ENCODE data around the gene DBT.
"Not testable (repeated sequence)": the region's sequence is repeated elsewhere in the genome, so short reads cannot be mapped to it uniquely, and the experiment has no call there.

The DBT gene

GRCh38 chr1:100249537-100250257 lies at the start of gene DBT:
TSS of gene DBT (minus strand) at chr1:100249834. CDS start at chr1:100249820, 14 bp downstream.
- peak; percentile 93 for DNase-seq

GRCh38 chr1:100298512-100298911 lies 48.9 kb upstream of the DBT start:
- no peak for DNase-seq

DNA sequence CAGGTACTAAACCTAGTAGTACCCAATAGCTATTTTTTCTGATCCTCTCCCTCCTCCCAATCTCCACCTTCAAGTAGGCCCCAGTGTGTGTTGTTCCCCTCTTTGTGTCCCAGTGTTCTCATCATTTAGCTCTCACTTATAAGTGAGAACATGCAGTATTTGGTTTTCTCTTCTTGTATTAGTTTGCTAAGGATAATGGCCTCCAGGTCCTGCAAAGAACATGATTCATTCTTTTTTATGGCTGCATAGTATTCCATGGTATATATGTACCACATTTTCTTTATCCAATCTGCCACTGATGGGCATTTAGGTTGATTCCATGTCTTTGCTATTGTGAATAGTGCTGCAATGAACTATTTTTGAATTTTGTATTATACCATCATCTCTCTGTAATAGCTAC lies 47.4 kb upstream of the DBT start:
- DNase-seq, result not testable (repeated sequence)

DNA sequence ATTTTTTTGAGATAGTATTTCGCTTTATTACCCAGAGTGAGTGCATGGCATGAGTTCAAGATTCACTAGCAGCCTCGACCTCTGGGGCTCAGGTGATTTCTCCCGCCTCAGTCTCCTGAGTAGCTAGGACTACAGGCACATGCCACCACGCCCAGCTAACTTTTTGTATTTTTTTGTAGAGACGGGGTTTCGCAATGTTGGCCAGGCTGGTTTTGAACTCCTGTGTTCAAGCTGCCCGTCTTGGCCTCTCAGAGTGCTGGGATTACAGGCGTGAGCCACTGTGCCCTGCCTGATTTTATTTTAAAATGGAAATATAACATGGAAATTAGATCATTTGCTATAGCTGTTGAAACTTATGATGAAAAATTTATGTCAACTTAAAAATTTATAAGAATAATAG lies 46.5 kb upstream of the DBT start:
- no peak for DNase-seq

DNA sequence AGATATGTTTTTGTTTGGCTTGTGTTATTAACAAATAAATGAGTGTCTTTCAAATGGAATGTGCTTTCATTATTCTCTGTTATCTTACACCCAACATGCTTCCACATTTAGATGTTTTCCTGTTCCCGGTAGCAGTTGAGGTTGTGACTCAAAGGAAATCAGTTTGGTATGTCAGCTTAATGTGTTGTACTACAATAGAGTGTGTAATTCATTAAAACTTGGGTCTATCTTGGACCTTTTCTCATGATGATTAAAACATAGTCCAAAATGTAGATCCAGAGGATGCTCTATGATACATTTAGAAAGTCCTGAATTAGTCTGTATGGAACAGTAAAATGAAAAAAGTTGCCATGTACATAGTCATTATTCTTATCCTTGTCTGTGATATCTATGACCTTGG lies 43.1 kb upstream of the DBT start:
- no peak for DNase-seq

GRCh38 chr1:100290291-100290690 lies 40.7 kb upstream of the DBT start:
- DNase-seq, result no peak

DNA sequence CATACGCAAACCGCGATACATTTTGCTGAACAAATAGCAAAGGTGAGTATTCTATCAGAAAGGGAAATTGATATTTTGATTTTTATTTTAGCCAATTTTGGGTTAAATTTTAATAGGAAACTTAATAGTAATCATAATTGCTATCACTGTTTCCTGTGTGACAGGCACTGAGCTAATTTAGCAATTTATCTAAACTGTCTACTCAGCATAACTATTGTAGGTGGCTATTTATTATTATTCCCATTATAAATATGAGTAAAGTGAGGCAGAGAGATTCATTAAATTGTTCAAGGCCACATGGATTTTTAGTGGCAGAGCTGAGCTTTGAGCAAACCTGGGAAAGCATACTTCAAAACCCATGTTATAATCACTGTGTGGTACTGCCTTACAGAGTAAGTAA lies 37.5 kb upstream of the DBT start:
- no peak for DNase-seq

GRCh38 chr1:100284591-100284990 lies 35.0 kb upstream of the DBT start:
- no peak for DNase-seq

DNA sequence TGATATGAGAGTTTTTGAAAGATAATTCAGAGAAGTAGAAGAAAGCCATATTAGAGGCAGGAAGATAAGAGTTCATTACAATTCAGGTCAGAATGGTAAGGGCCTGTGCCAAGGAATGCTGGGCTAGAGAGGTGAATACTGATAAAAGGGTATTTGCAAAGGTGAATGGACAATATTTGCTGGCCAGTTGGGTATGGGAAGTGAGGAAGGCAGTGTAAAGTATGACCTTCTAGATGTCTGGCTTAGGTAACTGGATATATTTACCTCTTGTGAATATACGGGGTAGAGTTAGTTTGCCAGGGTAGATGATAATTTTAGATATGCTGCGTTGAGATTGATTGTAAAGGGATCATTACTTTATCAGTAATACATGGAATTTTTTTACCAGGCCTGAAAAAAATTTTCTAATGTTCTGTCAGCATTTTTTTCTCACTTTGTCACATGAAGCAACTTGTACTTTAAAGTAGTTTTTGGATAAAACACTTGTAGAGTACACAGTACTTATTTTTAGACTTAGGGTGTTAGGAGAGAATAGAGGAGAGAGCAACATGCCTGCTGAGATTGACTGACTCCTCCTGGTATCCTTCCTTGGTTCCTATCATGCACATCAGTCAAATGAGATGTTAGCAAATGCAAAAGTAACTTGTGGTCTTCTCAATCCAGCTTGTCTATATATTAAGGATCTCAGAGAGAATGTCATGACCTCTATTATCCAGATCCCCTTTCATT lies 30.5 kb upstream of the DBT start:
- DNase-seq, result no peak

GRCh38 chr1:100279358-100279923 lies 29.8 kb upstream of the DBT start:
- DNase-seq, result no peak

- peak; percentile 20 for DNase-seq
Observed at GRCh38 chr1:100277866-100278265, 28.2 kb upstream of the DBT start.

GRCh38 chr1:100268202-100268601 lies 18.6 kb upstream of the DBT start:
- DNase-seq, result no peak

GRCh38 chr1:100267284-100267683 lies 17.6 kb upstream of the DBT start:
- no peak for DNase-seq

DNA sequence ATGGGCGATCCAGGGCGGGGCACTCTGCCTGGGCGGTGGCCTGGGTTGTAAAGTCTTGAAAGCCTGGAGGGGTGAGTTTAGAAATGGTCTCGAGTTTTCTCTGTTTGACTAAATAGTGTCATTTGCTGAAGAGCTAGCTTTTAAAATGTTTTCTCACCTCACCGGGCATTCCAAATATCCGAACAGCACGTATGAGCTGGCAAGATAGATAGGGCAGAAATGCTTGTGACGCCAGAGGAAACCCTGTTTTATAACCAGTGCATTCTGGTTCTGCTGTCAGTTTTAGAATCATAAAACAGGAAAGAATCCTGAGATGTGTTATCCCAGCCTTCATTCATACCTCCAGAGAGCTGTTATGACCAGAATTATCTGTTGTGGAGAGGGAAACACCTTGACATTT lies 17.1 kb upstream of the DBT start:
- DNase-seq, result no peak

DNA sequence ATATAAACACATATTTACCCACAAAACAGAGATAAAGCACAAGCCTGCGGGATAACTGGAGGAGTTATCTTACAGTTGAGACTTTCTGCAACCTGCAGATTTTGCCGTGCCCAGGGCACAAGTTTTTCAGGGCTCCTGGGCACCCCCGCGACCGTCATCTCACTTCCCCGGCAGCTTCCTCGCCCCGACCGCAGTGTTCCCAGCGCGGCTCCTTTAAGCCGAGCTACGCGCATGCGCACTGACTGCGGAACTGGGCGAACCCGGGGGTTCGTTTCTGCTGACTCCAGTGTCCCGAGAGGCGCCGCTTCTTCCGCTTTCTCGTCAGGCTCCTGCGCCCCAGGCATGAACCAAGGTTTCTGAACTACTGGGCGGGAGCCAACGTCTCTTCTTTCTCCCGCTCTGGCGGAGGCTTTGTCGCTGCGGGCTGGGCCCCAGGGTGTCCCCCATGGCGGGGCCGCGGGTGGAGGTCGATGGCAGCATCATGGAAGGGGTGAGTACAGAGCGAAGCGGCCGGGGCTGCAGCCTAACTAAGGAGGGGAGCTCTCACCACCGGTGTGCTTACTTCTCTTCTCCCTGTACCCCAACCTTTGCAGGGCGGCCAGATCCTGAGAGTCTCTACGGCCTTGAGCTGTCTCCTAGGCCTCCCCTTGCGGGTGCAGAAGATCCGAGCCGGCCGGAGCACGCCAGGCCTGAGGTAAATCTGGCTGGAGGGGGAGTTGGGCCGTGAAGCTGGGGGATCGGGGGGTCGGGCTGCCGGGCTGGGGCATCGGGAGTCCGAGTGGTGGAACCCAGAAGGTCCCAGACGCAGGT lies 16.5 kb upstream of the DBT start, which contains the start of gene RTCA:
Gene RTCA, plus strand, starts transcription at position 286 of the 810 bp plus-strand sequence. Its CDS starts 160 bp downstream, at position 446.
- DNase-seq, result peak; percentile 95

GRCh38 chr1:100265562-100265930 lies 15.9 kb upstream of the DBT start:
- DNase-seq, result peak; percentile 11

DNA sequence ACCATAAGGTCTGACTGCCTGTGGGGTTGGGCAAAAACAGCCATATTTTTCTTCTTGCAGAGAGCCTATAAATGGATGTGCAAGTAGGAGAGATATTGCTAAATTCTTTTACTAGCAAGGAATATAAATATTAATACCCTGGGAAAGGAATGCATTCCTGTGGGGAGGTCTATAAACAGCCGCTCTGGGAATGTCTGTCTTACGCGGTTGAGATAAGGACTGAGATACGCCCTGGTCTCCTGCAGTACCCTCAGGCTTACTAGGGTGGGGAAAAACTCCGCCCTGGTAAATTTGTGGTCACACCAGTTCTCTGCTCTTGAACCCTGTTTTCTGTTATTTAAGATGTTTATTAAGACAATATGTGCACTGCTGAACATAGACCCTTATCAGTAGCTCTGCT lies 14.4 kb upstream of the DBT start:
- DNase-seq, result not testable (repeated sequence)

DNA sequence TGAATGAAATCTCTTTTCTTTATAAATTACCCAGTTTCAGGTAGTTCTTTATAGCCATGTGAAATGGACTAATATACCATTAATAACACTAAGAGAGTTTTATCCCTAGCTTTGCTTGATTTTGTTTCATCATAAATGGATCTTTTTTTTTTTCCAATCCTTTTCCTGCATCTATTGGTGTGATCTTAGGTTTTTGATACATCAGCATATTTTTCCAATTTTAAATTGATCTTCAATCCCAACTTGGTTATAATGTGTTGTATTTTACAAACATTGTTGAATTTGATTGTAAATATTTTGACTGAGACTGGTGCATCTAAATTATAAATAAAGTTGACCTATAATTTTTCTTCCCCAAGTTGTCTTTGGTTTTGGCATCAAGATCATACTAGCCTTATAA lies 12.1 kb upstream of the DBT start:
- DNase-seq, result no peak

DNA sequence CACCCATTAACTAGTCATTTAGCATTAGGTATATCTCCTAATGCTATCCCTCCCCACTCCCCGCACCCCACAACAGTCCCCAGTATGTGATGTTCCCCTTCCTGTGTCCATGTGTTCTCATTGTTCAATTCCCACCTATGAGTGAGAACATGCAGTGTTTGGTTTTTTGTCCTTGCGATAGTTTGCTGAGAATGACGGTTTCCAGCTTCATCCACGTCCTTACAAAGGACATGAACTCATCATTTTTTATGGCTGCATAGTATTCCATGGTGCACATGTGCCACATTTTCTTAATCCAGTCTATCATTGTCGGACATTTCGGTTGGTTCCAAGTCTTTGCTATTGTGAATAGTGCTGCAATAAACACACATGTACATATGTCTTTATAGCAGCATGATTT lies 8.8 kb upstream of the DBT start:
- DNase-seq, result not testable (repeated sequence)

DNA sequence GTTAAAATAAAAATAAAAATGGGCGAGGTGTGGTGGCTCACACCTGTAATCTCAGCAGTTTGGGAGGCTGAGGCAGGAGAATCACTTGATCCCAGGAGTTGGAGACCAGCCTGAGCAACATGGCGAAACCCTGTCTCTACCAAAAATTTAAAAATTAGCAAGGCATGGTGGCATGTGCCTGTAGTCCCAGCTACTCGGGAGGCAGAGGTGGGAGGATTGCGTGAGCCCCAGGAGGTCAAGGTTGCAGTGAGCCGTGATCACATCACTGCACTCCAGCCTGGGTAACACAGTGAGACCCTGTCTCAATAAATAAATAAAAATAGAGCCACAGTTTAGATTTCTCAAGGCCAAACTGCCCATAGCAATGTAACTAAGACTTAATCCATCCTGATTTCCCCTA lies 6.6 kb upstream of the DBT start:
- DNase-seq, result not testable (repeated sequence)

- no peak for DNase-seq
Observed at GRCh38 chr1:100253552-100253951, 3.9 kb upstream of the DBT start.

GRCh38 chr1:100252901-100253300 lies 3.3 kb upstream of the DBT start:
- no peak for DNase-seq

- DNase-seq, result no peak
Observed at GRCh38 chr1:100250807-100251206, 1.2 kb upstream of the DBT start.

All from activated naive CD4-positive, alpha-beta T cell treated with anti-CD3 and anti-CD28 coated beads, Interleukin-2, amount 50 U/mL, for 16 hours (primary cell).